ENCODE data around the gene P3H2.
"Not testable (repeated sequence)": the region's sequence is repeated elsewhere in the genome, so short reads cannot be mapped to it uniquely, and the experiment has no call there.

P3H2 gene

DNA sequence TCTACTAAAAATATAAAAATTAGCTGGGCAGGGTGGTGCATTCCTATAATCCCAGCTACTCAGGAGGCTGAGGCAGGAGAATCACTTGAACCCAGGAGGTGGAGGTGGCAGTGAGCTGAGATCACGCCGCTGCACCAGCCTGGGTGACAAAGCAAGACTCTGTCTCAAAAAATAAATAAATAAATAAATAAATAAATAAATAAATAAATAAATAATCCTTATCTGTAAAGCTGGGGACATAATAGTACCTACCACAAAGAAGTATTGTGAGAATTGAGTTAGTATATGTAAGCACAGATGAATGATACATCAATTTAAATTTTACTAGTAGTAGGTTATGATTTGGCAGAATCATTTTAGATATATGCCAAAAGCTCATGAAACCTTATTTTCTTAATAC lies 41.5 kb downstream of the P3H2 start:
- DNase-seq, result not testable (repeated sequence)

- DNase-seq, result no peak
These were observed 43.2 kb downstream of the P3H2 start for GRCh38 chr3:190077395-190078045.

DNA sequence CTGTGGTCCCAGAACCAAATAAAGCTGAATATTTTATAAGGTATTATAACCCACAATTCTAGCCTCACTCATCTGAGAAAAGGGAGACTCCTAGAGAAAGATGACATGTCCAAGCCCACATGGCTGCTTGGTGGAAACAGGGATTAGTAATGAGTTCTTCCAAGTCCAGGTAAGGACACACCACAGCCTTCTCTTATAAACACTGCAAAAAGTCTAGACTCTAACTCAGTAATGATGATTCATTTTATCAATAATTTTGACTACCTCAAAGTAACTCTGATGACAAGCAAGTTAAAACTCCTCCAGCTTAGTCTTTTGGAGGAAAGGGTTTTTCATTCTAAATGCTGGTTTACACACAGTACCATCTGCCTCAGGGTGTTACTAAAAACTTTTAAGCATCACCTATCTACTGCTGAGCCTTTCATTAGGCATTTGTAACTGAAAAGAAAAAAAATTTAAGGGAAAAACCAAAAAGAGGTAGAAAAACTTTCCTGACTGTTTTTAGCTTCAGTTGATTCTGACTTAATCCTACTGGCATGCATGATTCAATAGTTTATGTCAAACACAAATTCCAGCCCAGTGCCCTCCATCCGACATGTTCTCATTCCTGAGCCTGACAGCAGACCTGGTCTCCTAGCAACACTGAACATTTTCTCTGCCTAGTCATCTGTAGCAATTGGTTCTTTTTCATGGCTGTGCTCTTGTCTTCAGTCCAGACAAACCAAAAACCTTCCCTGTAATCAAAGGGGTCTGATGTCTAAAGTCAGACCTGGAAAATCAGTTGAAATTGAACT lies 43.9 kb downstream of the P3H2 start:
- DNase-seq, result no peak

GRCh38 chr3:190076136-190076535 lies 44.6 kb downstream of the P3H2 start:
- DNase-seq, result no peak

GRCh38 chr3:190074817-190075216 lies 45.9 kb downstream of the P3H2 start:
- DNase-seq, result no peak

GRCh38 chr3:190073264-190074008 lies 47.3 kb downstream of the P3H2 start:
- DNase-seq, result peak; percentile 81

- DNase-seq, result no peak
These were observed 47.8 kb downstream of the P3H2 start for GRCh38 chr3:190072856-190073255.

- not testable (repeated sequence) for DNase-seq
These were observed 48.8 kb downstream of the P3H2 start for GRCh38 chr3:190071921-190072320.

DNA sequence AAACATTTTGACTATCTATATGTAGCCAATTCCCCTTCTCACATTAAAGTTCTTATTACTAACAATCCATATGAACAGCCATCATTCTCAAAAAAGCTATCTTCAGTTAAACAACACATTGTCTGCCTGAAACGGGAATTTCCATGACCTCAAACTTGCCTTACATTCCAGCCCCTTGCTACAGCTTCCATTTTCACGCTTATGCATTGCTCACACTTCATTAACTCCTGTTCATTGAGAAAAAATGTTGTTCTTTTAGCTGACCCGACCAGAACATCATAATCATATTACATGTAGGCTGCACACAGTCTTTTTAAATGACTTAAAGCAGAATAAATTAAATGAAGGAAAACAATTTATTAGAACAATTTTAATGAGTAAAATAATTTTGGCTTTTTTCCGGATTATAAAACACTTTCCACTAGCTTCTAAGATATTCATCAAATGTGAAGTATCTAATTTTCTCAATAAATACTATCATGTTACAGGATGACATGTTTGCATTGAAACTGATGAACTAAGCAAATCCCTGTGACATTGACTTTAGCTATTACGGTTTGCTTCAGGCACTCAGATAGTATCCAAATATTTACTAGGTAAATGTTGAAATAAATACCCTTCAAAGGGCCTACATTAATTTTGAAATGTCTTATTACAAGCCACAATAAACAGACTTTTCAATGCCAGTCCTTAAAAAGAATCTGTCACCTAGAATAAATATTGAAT lies 49.9 kb downstream of the P3H2 start:
- no peak for DNase-seq

- no peak for DNase-seq
These were observed 55.5 kb downstream of the P3H2 start for GRCh38 chr3:190065204-190065603.

- no peak for DNase-seq
These were observed 56.0 kb downstream of the P3H2 start for GRCh38 chr3:190064659-190065058.

DNA sequence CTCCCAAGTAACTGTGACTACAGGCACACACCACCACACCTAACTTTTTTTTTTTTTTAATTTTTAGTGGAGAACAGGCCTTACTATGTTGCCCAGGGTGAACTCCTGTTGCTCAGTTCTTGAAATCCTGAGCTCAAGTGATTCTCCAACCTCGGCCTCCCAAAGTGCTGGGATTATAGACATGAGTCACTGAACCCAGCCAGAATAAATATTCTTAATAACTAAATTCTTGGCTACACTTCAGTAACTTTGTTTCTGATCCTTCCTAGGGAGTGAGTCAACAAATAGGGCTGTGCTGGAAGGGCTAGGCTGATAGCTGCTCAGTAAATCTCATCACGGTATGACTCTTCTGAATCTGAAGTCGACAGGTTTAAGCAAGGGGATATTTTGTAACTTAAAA lies 56.6 kb downstream of the P3H2 start:
- no peak for DNase-seq

DNA sequence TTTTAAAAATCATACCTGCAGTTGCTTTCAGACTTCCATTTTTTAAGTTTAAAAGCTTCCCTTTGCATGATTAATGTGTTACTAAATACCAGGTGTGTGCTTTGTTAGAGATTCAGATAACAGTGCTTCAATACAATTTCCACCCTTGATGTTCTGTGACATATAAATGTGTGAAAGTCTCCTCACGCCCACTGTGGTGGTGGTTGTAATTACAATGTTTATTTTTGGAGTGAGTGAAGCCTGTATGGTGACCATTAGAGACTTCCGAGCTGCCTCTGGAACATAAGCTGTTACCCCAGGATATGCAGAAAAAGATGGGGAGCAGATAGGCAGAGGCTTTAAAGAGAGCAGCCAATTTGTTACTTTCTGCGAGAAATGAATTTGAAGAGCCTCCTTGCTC lies 57.2 kb downstream of the P3H2 start:
- DNase-seq, result no peak

- no peak for DNase-seq
These were observed 60.4 kb downstream of the P3H2 start for GRCh38 chr3:190060192-190060775.

- no peak for DNase-seq
These were observed 61.5 kb downstream of the P3H2 start for GRCh38 chr3:190059242-190059590.

DNA sequence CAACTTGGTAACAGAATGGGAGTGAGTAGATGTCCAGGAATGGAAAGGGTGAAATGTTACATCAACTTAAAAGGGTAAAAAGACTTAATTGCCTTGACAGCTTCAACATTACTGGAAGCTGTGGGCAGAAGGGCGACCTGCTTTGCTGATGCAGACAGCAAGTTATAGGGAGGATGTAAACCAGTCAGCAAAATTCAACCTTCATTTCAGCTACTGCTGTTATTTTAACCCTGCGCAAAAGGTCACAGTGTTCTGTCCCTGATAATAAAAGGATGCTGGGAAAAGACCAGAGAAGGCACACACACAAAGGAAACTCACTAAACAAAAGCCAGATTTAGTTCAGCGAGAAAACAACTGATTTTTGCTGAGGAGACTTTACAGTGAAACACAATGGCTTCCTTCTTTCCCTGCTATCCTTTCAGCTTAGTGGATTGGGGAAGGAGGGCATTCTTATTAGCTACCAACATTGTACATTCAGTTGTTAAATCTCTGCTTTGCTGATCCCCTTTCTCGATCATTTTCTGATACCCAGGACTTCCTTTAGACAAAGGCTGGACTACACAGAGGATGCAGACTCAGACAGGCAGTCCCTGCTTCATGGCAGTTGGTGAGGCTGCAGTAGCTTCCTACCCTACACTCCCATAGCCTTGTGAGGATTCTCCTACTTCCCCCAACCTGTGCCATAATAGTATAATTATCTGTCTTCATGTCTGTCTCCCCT lies 62.0 kb downstream of the P3H2 start:
- DNase-seq, result no peak

DNA sequence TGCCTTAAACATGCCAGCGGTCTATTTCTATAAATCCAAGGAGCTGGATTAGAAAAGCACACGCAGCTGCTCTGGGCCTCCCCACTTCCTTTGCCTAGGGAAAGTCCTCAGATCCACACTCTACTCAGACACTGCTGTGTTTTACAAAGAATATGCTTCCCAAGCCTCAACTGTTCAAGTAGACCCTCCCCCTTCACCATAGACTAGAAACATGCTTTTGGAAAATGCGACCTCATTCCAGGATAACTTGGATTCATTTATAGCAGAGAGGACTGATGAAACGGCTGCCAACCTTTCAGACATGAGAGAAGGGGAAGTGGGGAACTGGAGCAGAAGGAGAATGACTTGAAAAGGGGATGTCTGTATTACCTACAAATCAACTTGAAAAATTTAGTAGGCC lies 64.0 kb downstream of the P3H2 start:
- peak; percentile 18 for DNase-seq

DNA sequence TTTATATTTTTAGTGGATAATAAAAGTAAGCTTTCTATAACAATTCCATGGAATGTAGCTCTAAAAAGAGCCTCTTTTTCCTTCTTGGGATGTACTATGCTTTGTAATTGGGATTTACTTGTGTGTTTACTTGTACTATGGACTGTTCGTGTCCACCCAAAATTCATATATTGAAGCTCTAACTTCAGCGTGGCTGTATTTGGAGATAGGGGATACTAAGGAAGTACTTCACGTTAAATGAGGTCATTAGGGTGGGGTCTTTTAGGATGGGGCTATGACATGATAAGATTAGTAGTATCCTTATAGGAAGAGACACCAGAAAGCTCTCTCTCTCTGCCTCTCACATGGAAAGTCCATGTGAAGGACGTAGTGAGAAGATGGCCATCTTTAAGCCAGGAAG lies 64.9 kb downstream of the P3H2 start:
- no peak for DNase-seq

DNA sequence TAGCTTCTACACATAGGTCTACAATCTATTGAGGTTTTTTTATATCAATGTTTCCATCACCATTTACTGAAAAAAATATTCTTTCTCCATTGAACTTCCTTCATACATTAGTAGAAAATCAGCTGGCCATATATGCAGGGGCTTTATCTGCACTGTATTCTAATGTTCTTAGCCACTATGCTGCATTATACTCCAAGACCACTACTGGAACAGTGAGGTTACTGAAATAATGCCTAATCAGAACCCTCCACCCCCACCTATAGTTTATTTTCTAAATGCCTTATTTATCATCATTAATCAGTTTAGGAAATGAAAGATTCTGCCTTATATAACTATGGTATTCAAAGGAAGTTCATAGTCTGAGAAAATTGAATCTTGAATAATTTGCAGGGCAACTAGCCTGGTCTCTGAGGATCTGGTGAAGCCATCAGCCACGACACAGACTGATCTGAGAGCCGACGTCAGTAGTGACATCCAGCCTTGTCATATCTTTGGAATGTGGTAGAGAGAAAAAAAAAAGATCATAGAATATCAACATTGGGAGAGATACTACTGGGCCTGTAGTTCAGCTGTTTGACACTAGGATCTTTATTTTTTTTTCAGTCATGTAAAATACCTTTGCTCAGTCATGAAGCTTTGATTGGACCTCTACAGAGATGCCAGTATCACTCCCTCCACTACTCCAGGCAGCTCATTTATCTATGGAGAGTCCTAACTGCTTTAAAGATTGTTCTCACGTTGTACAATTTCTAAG lies 66.6 kb downstream of the P3H2 start:
- no peak for DNase-seq

DNA sequence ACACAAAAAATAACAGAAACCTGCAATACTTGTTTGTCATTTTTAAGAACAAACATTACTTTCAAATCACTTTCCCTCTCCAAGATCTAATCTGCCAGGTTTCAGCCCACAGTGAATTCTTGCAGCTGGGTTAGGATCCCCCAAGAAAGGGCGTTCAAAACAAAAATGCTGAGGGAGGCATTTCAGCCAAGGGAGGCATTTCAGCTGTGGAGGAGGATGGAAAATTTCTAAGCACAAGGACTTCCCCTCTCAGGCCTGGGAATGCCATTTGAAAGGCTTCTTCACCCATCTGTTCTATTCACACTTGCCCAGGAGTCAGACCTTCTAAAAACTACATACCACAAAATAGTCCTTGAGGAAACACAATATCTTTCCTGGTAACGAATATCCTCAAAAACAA lies 69.1 kb downstream of the P3H2 start:
- DNase-seq, result no peak

GRCh38 chr3:190048932-190049441 lies 71.7 kb downstream of the P3H2 start:
- no peak for DNase-seq

Measured in hematopoietic multipotent progenitor cell treated with erythropoietin and hydrocortisone succinate and interleukin-3 and kit ligand, for 4 days (in vitro differentiated cells).